Ascending aorta (tissue), 2 donors: Measurements from ENCODE around the gene AQP5. TPM values are rescaled to one million over a fixed set of nuclear protein-coding genes. Genes with fewer than 3 reads are reported as not detected.

Experiments
- DNase-seq, 2 donors: peaks; one replicate each; pipeline ENCODE4 v3.0.0-alpha.2; 2019; ENCODE audit warnings: low spot score in 2 of 2
- H3K27ac ChIP-seq, 2 donors: fragments of 200-600 bp; sonication (generic); one replicate each; pipeline ENCODE4 v1.5.1; 2016 to 2017; ENCODE audit warnings: mild to moderate bottlenecking in 1 of 2
- H3K27me3 ChIP-seq: fragments of 200-600 bp; sonication (generic); one replicate; pipeline ENCODE4 v1.5.1; 2017
- H3K36me3 ChIP-seq, 2 donors: fragments of 200-600 bp; sonication (generic); one replicate each; pipeline ENCODE4 v1.5.1; 2016
- H3K4me1 ChIP-seq, 2 donors: fragments of 200-600 bp; sonication (generic); one replicate each; pipeline ENCODE4 v1.5.1; 2016 to 2017; ENCODE audit warnings: mild to moderate bottlenecking in 1 of 2
- H3K4me3 ChIP-seq, 2 donors: fragments of 200-600 bp; sonication (generic); one replicate each; pipeline ENCODE4 v1.5.1; 2016 to 2017; ENCODE audit warnings: mild to moderate bottlenecking in 1 of 2
- H3K9me3 ChIP-seq, 2 donors: fragments of 200-600 bp; sonication (generic); one replicate each; pipeline ENCODE4 v1.5.1; 2016
- CTCF ChIP-seq, 3 experiments: fragments of 200-600 bp in 2 of 3; fragments of 450-650 bp in 1 of 3; sonication (generic) in 2 of 3; IDR thresholded peaks; one replicate each; pipeline ENCODE4 v1.5.1; 2016 to 2019; ENCODE audit warnings: antibody characterized with exemption in 3 of 3, mild to moderate bottlenecking in 1 of 3, moderate library complexity in 1 of 3
- intact Hi-C: fragments of 100-400 bp; cut with DNase I; formaldehyde crosslinking; loops from one replicate; pipeline ENCODE4 v1.15.1; 2023
- total RNA-seq: library from RNA; depleted of rRNA; stranded (reverse); fragments of >200 nt; gene quantifications from one replicate; pipeline ENCODE4 v1.1.0, GENCODE V29; 2016

AQP5 gene
- total RNA-seq, 1 donor from 2014 or later = not detected

- intact Hi-C loops = no loop called here
- Histone ChIP-seq H3K27ac (no peak overlapping the region), H3K4me1 (no peaks in the 10 kb centered on the region), H3K4me3 (no peak overlapping the region), H3K36me3 (no peaks in the 10 kb centered on the region), H3K27me3 (no peaks in the 10 kb centered on the region), H3K9me3 (no peaks in the 10 kb centered on the region)
- TF ChIP-seq CTCF (IDR thresholded peaks at IDR 0.05) = no peak
- DNase-seq = peak in 1 of 2 donors; percentile 34
Measured at GRCh38 chr12:49929581-49929980, 32.1 kb upstream of the AQP5 start.

DNA sequence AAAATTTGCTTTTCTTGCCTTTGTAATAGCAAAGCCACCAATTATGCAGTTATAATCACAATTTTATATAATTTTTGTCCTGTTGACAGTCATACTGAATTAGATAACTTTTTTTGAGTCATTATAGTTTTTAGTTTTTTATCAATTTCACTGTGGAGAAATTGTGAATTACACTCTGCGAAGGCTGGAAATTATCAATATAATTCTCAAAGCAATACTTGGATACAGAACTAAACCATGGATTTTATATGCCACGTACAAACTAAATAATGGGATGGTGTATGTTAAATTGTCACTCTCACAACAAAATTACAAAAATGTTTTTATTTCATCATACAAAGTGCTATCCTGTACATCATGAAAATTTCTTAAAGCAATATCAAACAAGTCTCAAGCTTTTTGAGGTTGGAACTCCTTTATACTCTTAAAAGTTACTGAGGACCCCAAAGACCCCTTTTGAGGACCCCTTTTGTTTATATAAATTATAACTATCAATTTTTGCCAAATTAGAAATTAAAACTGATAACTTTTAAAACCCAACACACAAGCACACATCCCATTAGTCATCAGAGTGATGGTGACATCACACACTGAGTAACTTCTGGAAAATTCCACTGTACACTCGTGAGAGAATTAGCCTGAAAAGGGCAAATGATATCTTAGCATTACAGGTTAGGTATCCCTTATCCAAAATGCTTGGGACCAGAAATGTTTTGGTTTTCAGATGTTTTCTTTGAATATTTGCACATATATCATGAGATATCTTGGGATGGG is 31.0 kb upstream of the AQP5 start:
- TF ChIP-seq CTCF (IDR thresholded peaks at IDR 0.05) = no peak
- H3K27me3 ChIP-seq = no peaks in the 10 kb centered on the region

DNA sequence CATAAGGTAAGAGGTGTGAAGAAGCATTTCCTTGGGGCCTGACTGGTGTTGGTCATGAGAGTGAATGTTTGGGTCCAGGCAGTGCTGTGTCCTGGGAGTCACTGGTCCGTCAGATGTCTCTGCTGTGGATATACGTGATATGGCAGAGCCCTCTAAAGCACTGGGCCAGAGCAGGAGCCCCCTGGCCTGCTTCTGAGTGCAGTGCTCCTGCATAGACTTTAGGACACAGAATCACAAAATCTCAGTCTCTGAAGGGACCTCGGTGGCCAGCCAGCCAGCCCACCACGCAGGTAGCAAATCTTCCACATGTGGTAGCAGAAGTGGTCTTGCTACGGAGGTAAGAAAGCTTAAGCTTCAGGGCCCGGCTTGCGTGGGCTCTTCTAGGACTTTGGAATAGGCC is 29.6 kb upstream of the AQP5 start:
- Histone ChIP-seq H3K4me3 (no peak overlapping the region), H3K27ac (no peak overlapping the region), H3K36me3 (no peaks in the 10 kb centered on the region), H3K4me1 (no peaks in the 10 kb centered on the region), H3K27me3 (no peaks in the 10 kb centered on the region), H3K9me3 (no peaks in the 10 kb centered on the region)
- intact Hi-C loops = no loop called here
- TF ChIP-seq CTCF (IDR thresholded peaks at IDR 0.05) = no peak
- DNase-seq = peak in 1 of 2 donors; percentile 33

More for the DNA sequence above, 31.0 kb upstream of the AQP5 start:
- peak in 1 of 2 donors; percentile 21 for DNase-seq
- intact Hi-C loops = no loop called here
- Histone ChIP-seq H3K4me1 (no peaks in the 10 kb centered on the region), H3K36me3 (no peaks in the 10 kb centered on the region), H3K9me3 (no peaks in the 10 kb centered on the region), H3K27ac (no peak overlapping the region), H3K4me3 (no peak overlapping the region)

GRCh38 chr12:49932533-49933130 is 29.0 kb upstream of the AQP5 start:
- Histone ChIP-seq H3K27ac (no peak overlapping the region), H3K4me1 (no peaks in the 10 kb centered on the region), H3K4me3 (no peak overlapping the region), H3K36me3 (no peaks in the 10 kb centered on the region), H3K27me3 (no peaks in the 10 kb centered on the region), H3K9me3 (no peaks in the 10 kb centered on the region)
- peak in 1 of 2 donors; percentile 30 for DNase-seq
- TF ChIP-seq CTCF (IDR thresholded peaks at IDR 0.05) = no peak
- intact Hi-C loops = no loop called here

DNA sequence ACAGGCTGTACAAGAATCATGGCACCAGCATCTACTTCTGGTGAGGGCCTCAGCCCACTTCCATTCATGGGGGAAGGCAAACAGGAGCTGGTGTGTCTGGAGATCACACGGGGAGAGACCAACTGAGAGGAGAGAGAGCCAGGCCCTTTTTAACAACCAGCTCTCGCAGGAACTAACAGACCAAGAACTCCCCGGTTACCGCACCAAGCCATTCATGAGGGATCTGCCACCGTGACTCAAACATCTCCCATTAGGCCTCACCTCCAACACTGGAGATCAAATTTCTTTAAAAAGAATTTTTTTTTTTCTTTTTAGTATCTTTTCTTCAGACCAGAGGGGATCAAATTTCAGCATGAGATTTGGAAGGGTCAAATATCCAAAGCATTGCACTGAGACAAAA is 27.9 kb upstream of the AQP5 start:
- Histone ChIP-seq H3K4me1 (no peaks in the 10 kb centered on the region), H3K27ac (no peak overlapping the region), H3K36me3 (no peaks in the 10 kb centered on the region), H3K4me3 (no peak overlapping the region), H3K9me3 (no peaks in the 10 kb centered on the region), H3K27me3 (no peaks in the 10 kb centered on the region)
- no peak for TF ChIP-seq CTCF (IDR thresholded peaks at IDR 0.05)
- DNase-seq = peak in 1 of 2 donors; percentile 61
- intact Hi-C loops = no loop called here
